DND-41 (cell line): ENCODE measurements around the gene MAML3.

Experiments
- CTCF ChIP-seq: IDR thresholded peaks from 2 replicates; pipeline ENCODE4 v1.5.1; 2012; ENCODE audit warnings: borderline replicate concordance, low read length, moderate library complexity, mild to moderate bottlenecking; ENCODE audit not compliant: poor library complexity, severe bottlenecking; ENCODE audit errors: extremely low read depth
- EZH2 ChIP-seq: IDR thresholded peaks from 3 replicates; pipeline ENCODE4 v1.6.1; 2012; ENCODE audit warnings: borderline replicate concordance, low read depth, mild to moderate bottlenecking, moderate library complexity, low read length, inconsistent platforms; ENCODE audit not compliant: severe bottlenecking

- TF ChIP-seq CTCF (no peak), EZH2 (no peak)
Measured at GRCh38 chr4:139853309-139853708, 300.7 kb downstream of the MAML3 start.
